ENCODE measurements around the gene TRIM41. TPM values are rescaled to one million over a fixed set of nuclear protein-coding genes. Genes with fewer than 3 reads are reported as not detected.

TRIM41 gene
- total and polyA plus RNA-seq, 2 of the 13 experiments (the other 11 are each of a cell fraction or from before 2014, with no cell fraction given) = 10.2 to 16.7 TPM

DNA sequence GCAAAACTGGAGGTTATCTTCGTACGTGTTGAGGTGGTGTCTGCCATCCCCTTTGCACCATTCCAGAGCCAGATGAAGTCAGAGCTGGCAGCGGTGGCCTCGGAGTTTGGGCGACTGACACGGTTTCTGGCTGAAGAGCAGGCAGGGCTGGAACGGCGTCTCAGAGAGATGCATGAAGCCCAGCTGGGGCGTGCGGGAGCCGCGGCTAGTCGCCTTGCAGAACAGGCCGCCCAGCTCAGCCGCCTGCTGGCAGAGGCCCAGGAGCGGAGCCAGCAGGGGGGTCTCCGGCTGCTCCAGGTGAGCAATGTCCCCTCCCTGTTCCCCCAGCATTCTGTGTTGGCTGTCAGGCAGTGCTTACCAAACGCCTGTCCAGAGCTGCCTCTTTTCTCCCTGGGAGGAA, 9.5 kb downstream of the TRIM41 start (continued):
- no peak for TF ChIP-seq ZNF180 (CRISPR knock-in tag; IDR thresholded peaks at IDR 0.05; ENCODE audit: borderline replicate concordance, low read depth)

DNA sequence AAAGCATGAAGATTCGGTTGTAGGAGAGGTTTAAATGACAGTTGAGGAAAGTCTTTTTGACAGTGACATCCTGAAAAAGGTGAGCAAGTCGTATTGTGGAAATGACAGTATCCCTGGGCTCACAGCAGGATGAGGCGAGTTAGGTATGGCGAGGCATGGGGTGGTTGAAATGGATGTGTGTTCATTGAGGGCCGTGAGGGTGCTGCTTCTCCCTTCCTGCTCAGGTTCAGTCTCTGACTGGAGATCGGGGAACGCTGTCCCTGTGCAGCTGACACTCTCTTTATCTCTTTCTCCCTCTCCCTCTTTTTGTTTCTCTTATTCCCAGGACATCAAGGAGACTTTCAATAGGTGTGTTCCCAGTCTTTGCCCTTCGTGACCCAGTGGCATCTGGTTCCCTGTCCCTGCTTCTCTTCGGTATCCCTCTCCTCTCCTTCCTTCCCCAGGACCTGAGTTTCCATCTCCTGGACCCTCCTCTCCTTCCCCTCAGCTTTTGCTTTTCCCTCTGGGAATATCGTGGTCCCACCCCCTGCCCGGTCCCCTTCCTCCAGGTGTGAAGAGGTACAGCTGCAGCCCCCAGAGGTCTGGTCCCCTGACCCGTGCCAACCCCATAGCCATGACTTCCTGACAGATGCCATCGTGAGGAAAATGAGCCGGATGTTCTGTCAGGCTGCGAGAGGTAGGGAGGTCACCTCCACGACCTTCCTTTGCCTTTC, 10.2 kb downstream of the TRIM41 start:
- in situ Hi-C loops (cut with HindIII; ENCODE audit: extremely low pct_ligation_motif_present, low pct_unique_long_range_greater_than_20kb) = no loop called here
- DNase-seq (ENCODE audit: low spot score) (no peak), ATAC-seq (peak; percentile 10), FAIRE-seq (no peak)
- BruUV-seq (replicated peaks) = no TSS peak
- no peak overlapping the region for H3K4me2 ChIP-seq (ENCODE audit: low read depth, low read length)
- intact Hi-C loops (cut with micrococcal nuclease; ENCODE audit: unreplicated experiment) = no loop called here
- H3K4me1 ChIP-seq (ENCODE audit: insufficient read depth, low read length) = peaks cover 14% of the 10 kb centered on the region; the same call in 1 of the 2 replicates
- no peak overlapping the region for H3K27ac ChIP-seq (ENCODE audit: extremely low read length, insufficient read depth, low read length)
- H3K4me3 ChIP-seq (replicated peaks in 1 of 3; ENCODE audit: insufficient read depth in 1 of 3, low read depth in 2 of 3, low read length in 3 of 3) = no peak overlapping the region
- H3K79me2 ChIP-seq (ENCODE audit: insufficient read depth, low read length) = no peaks in the 10 kb centered on the region
- H3K36me3 ChIP-seq (replicated peaks in 1 of 2; ENCODE audit: control insufficient read depth in 1 of 2, insufficient read depth in 2 of 2, low read length in 2 of 2) = peaks cover 29 to 71% of the 10 kb centered on the region in 2 experiments
- ChIA-PET CTCF (ENCODE audit: low intra/inter-chr PET ratio, low total read pairs) (no interaction called here), POLR2A (interaction anchor here (1.4 to 4.3 kb wide), 3 partner anchors 10 to 49 kb away, joined by 4 to 41 read pairs (median 4); partner anchors contain the start of genes RACK1 and TRIM41)
- TF ChIP-seq YY1 (IDR thresholded peaks at IDR 0.05; ENCODE audit: insufficient read depth, insufficient replicate concordance, low read depth, low read length) = no peak
- TF ChIP-seq POLR2A (IDR thresholded peaks at IDR 0.05; ENCODE audit: insufficient read depth in 1 of 2, low read depth in 2 of 2, low read length in 2 of 2) = peak in 1 of 2 experiments; percentile 61; a peak in 2 of 4 replicates
- TF ChIP-seq ZFP36 (IDR thresholded peaks at IDR 0.05; ENCODE audit: borderline replicate concordance, low read depth, low read length, partially characterized antibody) = no peak
- peak; percentile 25; the same call in 1 of the 2 replicates for TF ChIP-seq POLR2G (IDR thresholded peaks at IDR 0.05; ENCODE audit: low read depth, low read length)
- TF ChIP-seq GPN1 (CRISPR knock-in tag; IDR thresholded peaks at IDR 0.05; ENCODE audit: borderline replicate concordance) = no peak
- H4K20me1 ChIP-seq (ENCODE audit: insufficient read depth, low read length) = peaks cover 27% of the 10 kb centered on the region
- H3K27me3 ChIP-seq (ENCODE audit: control insufficient read depth in 1 of 2, insufficient read depth in 2 of 2, low read length in 2 of 2) = no peaks in the 10 kb centered on the region
- H3K9ac ChIP-seq (ENCODE audit: insufficient read depth, low read depth, low read length) = no peak overlapping the region
- no peak overlapping the region for H2AFZ ChIP-seq (ENCODE audit: low read length)
- WGBS (ENCODE audit: low lambda C conversion rate) = 93% methylated on average over 16 of the region's 16 CpGs
- H3K9me3 ChIP-seq (ENCODE audit: low read length) = no peaks in the 10 kb centered on the region
